ENCODE measurements around the gene SLC4A5.

Gene SLC4A5

GRCh38 chr2:74387346-74387745 is 44.1 kb upstream of the SLC4A5 start:
- peaks cover 19 to 21% of the 10 kb centered on the region in 2 experiments for H3K4me1 ChIP-seq (ENCODE audit: control insufficient read depth in 1 of 2, insufficient read depth in 1 of 2, low read depth in 1 of 2, low read length in 1 of 2)
- no peaks in the 10 kb centered on the region for H3K9me3 ChIP-seq
- H3K36me3 ChIP-seq = peaks cover 10% of the 10 kb centered on the region
- H3K4me3 ChIP-seq (ENCODE audit: low read depth in 1 of 2, low read length in 1 of 2) = no peak overlapping the region
- no peak overlapping the region for H3K27ac ChIP-seq
- TF ChIP-seq, protein P1, sequence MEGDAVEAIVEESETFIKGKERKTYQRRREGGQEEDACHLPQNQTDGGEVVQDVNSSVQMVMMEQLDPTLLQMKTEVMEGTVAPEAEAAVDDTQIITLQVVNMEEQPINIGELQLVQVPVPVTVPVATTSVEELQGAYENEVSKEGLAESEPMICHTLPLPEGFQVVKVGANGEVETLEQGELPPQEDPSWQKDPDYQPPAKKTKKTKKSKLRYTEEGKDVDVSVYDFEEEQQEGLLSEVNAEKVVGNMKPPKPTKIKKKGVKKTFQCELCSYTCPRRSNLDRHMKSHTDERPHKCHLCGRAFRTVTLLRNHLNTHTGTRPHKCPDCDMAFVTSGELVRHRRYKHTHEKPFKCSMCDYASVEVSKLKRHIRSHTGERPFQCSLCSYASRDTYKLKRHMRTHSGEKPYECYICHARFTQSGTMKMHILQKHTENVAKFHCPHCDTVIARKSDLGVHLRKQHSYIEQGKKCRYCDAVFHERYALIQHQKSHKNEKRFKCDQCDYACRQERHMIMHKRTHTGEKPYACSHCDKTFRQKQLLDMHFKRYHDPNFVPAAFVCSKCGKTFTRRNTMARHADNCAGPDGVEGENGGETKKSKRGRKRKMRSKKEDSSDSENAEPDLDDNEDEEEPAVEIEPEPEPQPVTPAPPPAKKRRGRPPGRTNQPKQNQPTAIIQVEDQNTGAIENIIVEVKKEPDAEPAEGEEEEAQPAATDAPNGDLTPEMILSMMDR (IDR thresholded peaks at IDR 0.05) = no peak
- H3K27me3 ChIP-seq = no peaks in the 10 kb centered on the region

DNA sequence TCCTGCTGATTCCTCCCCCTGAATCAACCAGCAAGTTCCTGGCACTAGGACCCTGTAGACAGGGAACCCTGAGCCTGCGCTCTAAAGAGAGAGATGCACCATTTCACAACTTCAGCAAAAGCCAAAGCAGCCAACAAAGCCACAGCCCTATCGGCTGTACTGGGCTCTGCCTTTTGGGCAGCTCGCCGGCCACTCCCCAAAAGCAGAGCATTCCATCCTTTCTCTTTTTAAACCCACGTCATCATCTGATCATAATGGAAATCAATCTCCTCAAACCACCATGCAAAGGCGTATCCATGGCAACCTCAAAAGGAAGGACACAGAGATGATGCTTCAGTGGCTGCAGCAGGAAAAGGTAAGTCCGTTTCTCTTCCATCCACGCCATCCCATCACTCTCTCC is 42.2 kb upstream of the SLC4A5 start:
- Histone ChIP-seq H3K36me3 (peaks cover 10% of the 10 kb centered on the region), H3K27ac (no peak overlapping the region), H3K4me1 (ENCODE audit: control insufficient read depth in 1 of 2, insufficient read depth in 1 of 2, low read depth in 1 of 2, low read length in 1 of 2) (peaks cover 10 to 18% of the 10 kb centered on the region in 2 experiments), H3K4me3 (ENCODE audit: low read depth in 1 of 2, low read length in 1 of 2) (no peak overlapping the region), H3K27me3 (no peaks in the 10 kb centered on the region), H3K9me3 (no peaks in the 10 kb centered on the region)
- TF ChIP-seq, protein P1 (IDR thresholded peaks at IDR 0.05) = no peak

DNA sequence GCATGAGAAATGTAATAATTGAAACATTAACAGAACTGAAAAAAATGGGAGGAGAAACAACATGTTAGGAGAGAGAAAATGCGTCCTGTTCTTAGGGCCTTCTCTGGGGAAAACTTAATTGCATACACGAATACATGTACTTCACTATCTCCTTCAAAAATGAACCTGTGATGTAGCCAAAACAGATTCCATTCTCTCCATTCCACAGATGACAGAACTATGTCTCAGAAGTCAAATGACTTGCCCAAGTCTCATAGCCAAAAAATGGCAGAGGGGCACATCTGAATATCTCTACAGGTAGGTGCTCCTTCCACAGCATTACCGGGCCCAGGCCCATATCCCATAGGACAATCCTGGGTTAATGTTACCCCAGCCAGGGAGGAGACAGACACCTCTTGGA is 40.8 kb upstream of the SLC4A5 start:
- H3K9me3 ChIP-seq = no peaks in the 10 kb centered on the region
- H3K27ac ChIP-seq = no peak overlapping the region
- TF ChIP-seq, protein P1 (IDR thresholded peaks at IDR 0.05) = no peak
- peaks cover 10% of the 10 kb centered on the region for H3K36me3 ChIP-seq
- H3K27me3 ChIP-seq = no peaks in the 10 kb centered on the region
- peaks cover 4 to 14% of the 10 kb centered on the region in 2 experiments for H3K4me1 ChIP-seq (ENCODE audit: control insufficient read depth in 1 of 2, insufficient read depth in 1 of 2, low read depth in 1 of 2, low read length in 1 of 2)
- H3K4me3 ChIP-seq (ENCODE audit: low read depth in 1 of 2, low read length in 1 of 2) = no peak overlapping the region

GRCh38 chr2:74383254-74383653 is 40.0 kb upstream of the SLC4A5 start:
- H3K27me3 ChIP-seq = no peaks in the 10 kb centered on the region
- H3K4me3 ChIP-seq (ENCODE audit: low read depth in 1 of 2, low read length in 1 of 2) = no peak overlapping the region
- no peaks in the 10 kb centered on the region for H3K9me3 ChIP-seq
- H3K27ac ChIP-seq = no peak overlapping the region
- peaks cover 10% of the 10 kb centered on the region for H3K36me3 ChIP-seq
- peaks cover 4 to 14% of the 10 kb centered on the region in 2 experiments for H3K4me1 ChIP-seq (ENCODE audit: control insufficient read depth in 1 of 2, insufficient read depth in 1 of 2, low read depth in 1 of 2, low read length in 1 of 2)
- TF ChIP-seq, protein P1 (IDR thresholded peaks at IDR 0.05) = no peak

- Histone ChIP-seq H3K9me3 (no peaks in the 10 kb centered on the region), H3K27ac (no peak overlapping the region), H3K27me3 (no peaks in the 10 kb centered on the region), H3K36me3 (peaks cover 25% of the 10 kb centered on the region), H3K4me3 (ENCODE audit: low read depth in 1 of 2, low read length in 1 of 2) (no peak overlapping the region), H3K4me1 (ENCODE audit: control insufficient read depth in 1 of 2, insufficient read depth in 1 of 2, low read depth in 1 of 2, low read length in 1 of 2) (peaks cover 4 to 14% of the 10 kb centered on the region in 2 experiments)
- TF ChIP-seq, protein P1 (IDR thresholded peaks at IDR 0.05) = no peak
These were observed 38.5 kb upstream of the SLC4A5 start for GRCh38 chr2:74381751-74382150.

All from neutrophil (primary cell).